K562 (cell line): Measurements from ENCODE around the gene MAD1L1. TPM values are rescaled to one million over a fixed set of nuclear protein-coding genes. Genes with fewer than 3 reads are reported as not detected.

Experiments used
- ATAC-seq: fragments of 200-7000 bp; cut with Tn5 transposase; 3 replicates; pipeline ENCODE4 v1.9.1; 2020; ENCODE audit warnings: moderate library complexity
- BruUV-seq: library from RNA; stranded (reverse); fragments of 400-500 nt; replicated peaks from 2 replicates; lab custom pipeline; 2021; lab: Mats Ljungman, UMichigan
- CTCF ChIA-PET: fragments of 300-600 bp; formaldehyde crosslinking; extraction: SDS; loops from one replicate; lab custom pipeline; 2021; ENCODE audit warnings: low intra/inter-chr PET ratio; lab: Yijun Ruan, JAX
- POLR2A ChIA-PET: fragments of 300-600, 350-650 bp; sonication (Branson Sonifier 250); formaldehyde crosslinking; extraction: SDS; loops from one replicate; lab custom pipeline; 2021; ENCODE audit warnings: antibody characterized with exemption, inconsistent platforms; lab: Yijun Ruan, JAX
- DNase-seq, 4 experiments: peaks; one replicate each; pipeline versions ENCODE4 v3.0.0 to v3.0.0-alpha.2; 2011 to 2018; ENCODE audit warnings: low spot score in 3 of 4, mixed read lengths in 3 of 4; ENCODE audit errors: extremely low read depth in 1 of 4
- FAIRE-seq: peaks from 2 replicates; lab custom pipeline; 2011; peaks lifted over from hg19 to GRCh38; lab: Jason Lieb, UNC
- H2AFZ ChIP-seq: 2 replicates; pipeline ENCODE4 v1.6.0; 2011; ENCODE audit warnings: low read depth, low read length, control low read depth, inconsistent platforms
- H3K27ac ChIP-seq: fragments of 200-600 bp; 3 replicates; pipeline ENCODE4 v1.8.0; 2011; ENCODE audit warnings: low read depth, mild to moderate bottlenecking, control low read depth, inconsistent platforms, low read length, moderate library complexity, mixed read lengths; ENCODE audit errors: extremely low read depth
- H3K27me3 ChIP-seq, 2 experiments: fragments of 300-600 bp in 1 of 2; 2 replicates in 1 of 2; 3 replicates in 1 of 2; pipeline versions ENCODE4 v1.6.0 to v1.8.0; 2011; ENCODE audit warnings: inconsistent platforms in 2 of 2, low read length in 2 of 2, mild to moderate bottlenecking in 1 of 2, mixed read lengths in 1 of 2, moderate library complexity in 1 of 2; ENCODE audit not compliant: control insufficient read depth in 2 of 2, insufficient read depth in 2 of 2
- H3K36me3 ChIP-seq: fragments of 300-600 bp; 3 replicates; pipeline ENCODE4 v1.8.0; 2011; ENCODE audit warnings: mild to moderate bottlenecking, low read length, inconsistent platforms; ENCODE audit not compliant: control insufficient read depth, insufficient read depth
- H3K4me1 ChIP-seq, 2 experiments: fragments of 200-600 bp in 1 of 2; replicated peaks in 1 of 2; 2 replicates in 1 of 2; 3 replicates in 1 of 2; pipeline versions ENCODE4 v1.5.1 to v1.8.0; 2011; ENCODE audit warnings: inconsistent platforms in 2 of 2, low read length in 2 of 2, mild to moderate bottlenecking in 1 of 2, mixed read lengths in 1 of 2, moderate library complexity in 1 of 2; ENCODE audit not compliant: control insufficient read depth in 2 of 2, insufficient read depth in 2 of 2
- H3K4me2 ChIP-seq: 2 replicates; pipeline ENCODE4 v1.6.1; 2011; ENCODE audit warnings: low read length, control low read depth, inconsistent platforms, mixed read lengths; ENCODE audit not compliant: insufficient read depth
- H3K4me3 ChIP-seq: fragments of 200-600 bp; sonication (generic), shearing (Covaris generic); 2 replicates; pipeline ENCODE4 v1.5.1; 2016; ENCODE audit warnings: control low read depth, inconsistent platforms
- H3K79me2 ChIP-seq: fragments of 200-600 bp; 3 replicates; pipeline ENCODE4 v1.8.0; 2011; ENCODE audit warnings: low read length, inconsistent platforms; ENCODE audit not compliant: control insufficient read depth, insufficient read depth
- H3K9ac ChIP-seq, 2 experiments: 2 replicates each; pipeline versions ENCODE4 v1.6.0 to v1.6.1; 2011; ENCODE audit warnings: low read depth in 2 of 2, low read length in 2 of 2, control low read depth in 1 of 2, inconsistent platforms in 1 of 2, mild to moderate bottlenecking in 1 of 2, mixed read lengths in 1 of 2; ENCODE audit not compliant: insufficient read depth in 1 of 2
- H3K9me1 ChIP-seq: one replicate; pipeline ENCODE4 v1.6.0; 2011; ENCODE audit warnings: inconsistent platforms, mild to moderate bottlenecking, low read length, moderate library complexity; ENCODE audit not compliant: control insufficient read depth, insufficient read depth
- H3K9me3 ChIP-seq: replicated peaks from 2 replicates; pipeline ENCODE4 v1.5.1; 2011; ENCODE audit warnings: low read depth, low read length, inconsistent platforms; ENCODE audit not compliant: control insufficient read depth, insufficient read depth
- H4K20me1 ChIP-seq: replicated peaks from 2 replicates; pipeline ENCODE4 v1.6.1; 2011; ENCODE audit warnings: low read length, inconsistent platforms, mixed read lengths; ENCODE audit not compliant: control insufficient read depth, insufficient read depth
- BCOR ChIP-seq: fragments of 450-650 bp; IDR thresholded peaks from 2 replicates; pipeline ENCODE4 v1.6.1; 2016
- EGR1 ChIP-seq: fragments of 450-650 bp; conservative IDR thresholded peaks from 2 replicates; pipeline ENCODE4 v1.6.1; 2017; ENCODE audit warnings: mild to moderate bottlenecking
- ELF4 ChIP-seq: fragments of 450-650 bp; formaldehyde crosslinking; IDR thresholded peaks from 2 replicates; pipeline ENCODE4 v1.4.0; 2022; ENCODE audit warnings: missing genetic modification characterization
- FOSL1 ChIP-seq: fragments of 200-800 bp; sonication (Bioruptor generic); conservative IDR thresholded peaks from 2 replicates; pipeline ENCODE4 v1.6.1; 2016; ENCODE audit warnings: missing genetic modification characterization, missing compliant biosample characterization
- HNRNPH1 ChIP-seq: fragments of 200-400 bp; formaldehyde crosslinking; optimal IDR thresholded peaks from 2 replicates; pipeline ENCODE3; 2017; ENCODE audit warnings: low read depth, mild to moderate bottlenecking, low read length, moderate library complexity
- KDM1A ChIP-seq, 2 experiments: fragments of 450-650 bp; IDR thresholded peaks; 2 replicates each; pipeline ENCODE4 v1.6.1; 2016; ENCODE audit warnings: mild to moderate bottlenecking in 2 of 2
- MEF2A ChIP-seq: IDR thresholded peaks from 2 replicates; pipeline ENCODE4 v1.6.1; 2011; ENCODE audit warnings: low read depth, mild to moderate bottlenecking, low read length, moderate library complexity; ENCODE audit not compliant: control insufficient read depth
- MYBL2 ChIP-seq, 2 experiments: fragments of 450-650 bp in 1 of 2; sonication (generic) in 1 of 2; formaldehyde crosslinking in 1 of 2; IDR thresholded peaks; 2 replicates each; pipeline versions ENCODE4 v1.6.1 to v1.8.1; 2017 to 2022; ENCODE audit warnings: borderline replicate concordance in 1 of 2, inconsistent platforms in 1 of 2, low read depth in 1 of 2, mild to moderate bottlenecking in 1 of 2, missing genetic modification reagents in 1 of 2, moderate library complexity in 1 of 2
- SMARCA5 ChIP-seq: fragments of 450-650 bp; IDR thresholded peaks from 2 replicates; pipeline ENCODE4 v1.6.1; 2016
- TAF1 ChIP-seq: IDR thresholded peaks from 2 replicates; pipeline ENCODE4 v1.6.1; 2011; ENCODE audit warnings: mild to moderate bottlenecking, low read length, moderate library complexity; ENCODE audit not compliant: insufficient read depth, control insufficient read depth, severe bottlenecking; ENCODE audit errors: extremely low read depth
- WGBS: fragments of 100-300 bp; shearing (Covaris generic); methylation state at CpG from one replicate; pipeline ENCODE4 v1.1.6; 2016; ENCODE audit warnings: low coverage, mixed read lengths; ENCODE audit not compliant: insufficient coverage; ENCODE audit errors: missing lambda C conversion rate; 5-methylcytosine and 5-hydroxymethylcytosine counted together
- in situ Hi-C: fragments of 300-500 bp; cut with MboI; formaldehyde crosslinking; loops from 4 replicates; pipeline ENCODE4 v1.15.0; 2018; ENCODE audit warnings: inconsistent platforms, mixed read lengths
- intact Hi-C: fragments of 100-400 bp; cut with micrococcal nuclease; formaldehyde crosslinking; loops from 2 replicates; pipeline ENCODE4 v1.14.2; 2022
- polyA plus RNA-seq, 8 experiments: library from polyadenylated mRNA; depleted of rRNA in 4 of 8; stranded (reverse) in 5 of 8; unstranded in 3 of 8; fragments of >200 nt; fragmentation: Nextera tagmentation in 2 of 8; fragmentation: Illumina TruSeq in 1 of 8; extraction: Ambion mirVana in 2 of 8; extraction: Trizol in 1 of 8; gene quantifications; 2 replicates each; pipeline versions ENCODE4 v1.2.1 to v1.2.3, GENCODE V29; 2011 to 2014; ENCODE audit warnings: inconsistent platforms in 1 of 8, missing spikeins in 1 of 8
- total RNA-seq, 7 experiments: library from RNA; depleted of rRNA in 6 of 7; stranded (reverse); fragments of >200 nt in 6 of 7; fragmentation: Illumina TruSeq in 2 of 7; extraction: Trizol in 2 of 7; gene quantifications; 2 replicates each; pipeline versions ENCODE4 v1.2.1 to v1.2.3, GENCODE V29; 2011 to 2021; ENCODE audit warnings: low replicate concordance in 1 of 7
- TF ChIP-seq, protein P1 (sequence below): fragments of 150-350 bp; conservative IDR thresholded peaks from 2 replicates; pipeline ENCODE4 v1.6.1; 2014; ENCODE audit warnings: low read length
- TF ChIP-seq, protein P2 (sequence below), 3 experiments: fragments of 200-800 bp in 1 of 3; sonication (Bioruptor generic) in 1 of 3; sonication (generic) in 1 of 3; formaldehyde crosslinking in 1 of 3; IDR thresholded peaks; 2 replicates each; pipeline versions ENCODE4 v1.6.1 to v1.8.0; 2016 to 2022; ENCODE audit warnings: mild to moderate bottlenecking in 2 of 3, missing compliant biosample characterization in 2 of 3, missing genetic modification characterization in 2 of 3, missing genetic modification reagents in 1 of 3

The MAD1L1 gene
- total and polyA plus RNA-seq, 9 of the 15 experiments (the other 6 are each of a cell fraction or from before 2014, with no cell fraction given), result 1.7 to 89.7 (median 18.0) TPM

DNA sequence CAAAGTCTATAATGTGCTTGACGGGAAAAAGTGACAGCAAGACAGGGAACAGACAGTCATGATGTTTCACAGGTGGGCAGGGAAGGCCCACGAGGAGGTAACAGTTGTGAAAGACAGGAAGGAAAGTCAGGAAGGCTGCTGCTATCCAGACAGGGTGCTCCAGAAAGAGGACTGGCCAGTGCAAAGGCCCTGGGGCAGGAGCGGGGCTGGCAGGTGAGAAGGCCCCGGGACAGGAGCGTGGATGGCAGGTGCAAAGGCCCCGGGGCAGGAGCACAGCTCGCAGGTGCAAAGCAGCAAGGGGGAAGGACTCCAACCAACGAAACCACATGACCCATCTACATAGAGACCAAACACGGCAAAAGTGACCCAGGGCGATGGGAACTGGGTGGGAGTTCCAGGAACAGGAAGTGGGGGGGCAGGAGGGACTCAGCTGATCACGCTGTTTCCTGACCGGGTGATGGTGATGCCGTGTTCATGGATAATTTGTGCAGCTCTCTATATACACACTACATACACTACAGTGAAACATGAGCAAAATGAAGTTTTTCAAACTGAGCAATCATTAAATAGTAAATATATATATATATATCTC, 138.2 kb downstream of the MAD1L1 start:
- ATAC-seq, result no peak
- H3K4me1 ChIP-seq, result peaks cover 10 to 53% of the 10 kb centered on the region in 2 experiments
- no peak overlapping the region for H3K4me2 ChIP-seq
- 0 out of 3 replicates have a peak, but pooled peaks cover 8% of the 10 kb centered on the region for H3K79me2 ChIP-seq
- no peaks in the 10 kb centered on the region for H3K27me3 ChIP-seq
- no peak overlapping the region for H3K27ac ChIP-seq
- BruUV-seq, result no TSS peak
- H3K4me3 ChIP-seq, result no peak overlapping the region
- TF ChIP-seq BCOR (peak; percentile 68), MYBL2 (IDR thresholded peaks at IDR 0.05; ENCODE audit: low read depth) (no peak), MYBL2 (CRISPR knock-in tag; IDR thresholded peaks at IDR 0.05; ENCODE audit: borderline replicate concordance) (no peak), SMARCA5 (peak; percentile 38; the same call in 1 of the 2 replicates), KDM1A (IDR thresholded peaks at IDR 0.05) (peak in 1 of 2 experiments; percentile 44; a peak in 1 of 4 replicates), FOSL1 (tag) (no peak), MEF2A (no peak), EGR1 (no peak), TAF1 (no peak), HNRNPH1 (no peak), ELF4 (CRISPR knock-in tag) (no peak)
- TF ChIP-seq, protein P1, sequence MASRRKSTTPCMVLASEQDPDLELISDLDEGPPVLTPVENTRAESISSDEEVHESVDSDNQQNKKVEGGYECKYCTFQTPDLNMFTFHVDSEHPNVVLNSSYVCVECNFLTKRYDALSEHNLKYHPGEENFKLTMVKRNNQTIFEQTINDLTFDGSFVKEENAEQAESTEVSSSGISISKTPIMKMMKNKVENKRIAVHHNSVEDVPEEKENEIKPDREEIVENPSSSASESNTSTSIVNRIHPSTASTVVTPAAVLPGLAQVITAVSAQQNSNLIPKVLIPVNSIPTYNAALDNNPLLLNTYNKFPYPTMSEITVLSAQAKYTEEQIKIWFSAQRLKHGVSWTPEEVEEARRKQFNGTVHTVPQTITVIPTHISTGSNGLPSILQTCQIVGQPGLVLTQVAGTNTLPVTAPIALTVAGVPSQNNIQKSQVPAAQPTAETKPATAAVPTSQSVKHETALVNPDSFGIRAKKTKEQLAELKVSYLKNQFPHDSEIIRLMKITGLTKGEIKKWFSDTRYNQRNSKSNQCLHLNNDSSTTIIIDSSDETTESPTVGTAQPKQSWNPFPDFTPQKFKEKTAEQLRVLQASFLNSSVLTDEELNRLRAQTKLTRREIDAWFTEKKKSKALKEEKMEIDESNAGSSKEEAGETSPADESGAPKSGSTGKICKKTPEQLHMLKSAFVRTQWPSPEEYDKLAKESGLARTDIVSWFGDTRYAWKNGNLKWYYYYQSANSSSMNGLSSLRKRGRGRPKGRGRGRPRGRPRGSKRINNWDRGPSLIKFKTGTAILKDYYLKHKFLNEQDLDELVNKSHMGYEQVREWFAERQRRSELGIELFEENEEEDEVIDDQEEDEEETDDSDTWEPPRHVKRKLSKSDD, result no peak
- TF ChIP-seq, protein P2, sequence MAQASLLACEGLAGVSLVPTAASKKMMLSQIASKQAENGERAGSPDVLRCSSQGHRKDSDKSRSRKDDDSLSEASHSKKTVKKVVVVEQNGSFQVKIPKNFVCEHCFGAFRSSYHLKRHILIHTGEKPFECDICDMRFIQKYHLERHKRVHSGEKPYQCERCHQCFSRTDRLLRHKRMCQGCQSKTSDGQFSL (CRISPR knock-in tag; IDR thresholded peaks at IDR 0.05), result peak; percentile 51; the same call in 1 of the 2 replicates
- TF ChIP-seq, protein P2 (tag; IDR thresholded peaks at IDR 0.05), result no peak
- TF ChIP-seq, all 486 proteins: peak for 4
- CTCF ChIA-PET, result no interaction called here
- POLR2A ChIA-PET, result no interaction called here
- peaks cover 5% of the 10 kb centered on the region; the same call in 1 of the 2 replicates for H4K20me1 ChIP-seq
- H3K9me3 ChIP-seq, result no peaks in the 10 kb centered on the region
- FAIRE-seq (no peak), DNase-seq (no peak)
- H3K36me3 ChIP-seq, result peaks cover 2% of the 10 kb centered on the region; the same call in 1 of the 3 replicates
- H2AFZ ChIP-seq, result no peak overlapping the region
- in situ Hi-C loops (no loop called here), intact Hi-C loops (no loop called here)
- WGBS, result 80% methylated on average over 13 of the region's 13 CpGs
- no peak overlapping the region; a peak in 1 of 4 replicates for H3K9ac ChIP-seq
- H3K9me1 ChIP-seq, result peaks cover 6% of the 10 kb centered on the region
